Colonic mucosa (tissue), 4 donors: ENCODE measurements around the gene ATP9B. TPM values are rescaled to one million over a fixed set of nuclear protein-coding genes. Genes with fewer than 3 reads are reported as not detected.
A peak's percentile ranks its signal among the peaks of the same experiment; 100 is the strongest.

Experiments
- DNase-seq: peaks from one replicate; pipeline ENCODE4 v3.0.0-alpha.2; 2020
- H3K27ac ChIP-seq: fragments of 200-600 bp; one replicate; pipeline ENCODE4 v1.8.0; 2021
- H3K27me3 ChIP-seq: fragments of 200-600 bp; one replicate; pipeline ENCODE4 v1.8.0; 2021
- H3K36me3 ChIP-seq: fragments of 200-600 bp; one replicate; pipeline ENCODE4 v1.8.0; 2021
- H3K4me1 ChIP-seq: fragments of 200-600 bp; one replicate; pipeline ENCODE4 v1.8.0; 2021; ENCODE audit warnings: mild to moderate bottlenecking
- H3K4me3 ChIP-seq: fragments of 200-600 bp; one replicate; pipeline ENCODE4 v1.8.0; 2021
- H3K9ac ChIP-seq, 2 donors: one replicate each; pipeline ENCODE4 v1.7.0; 2013; ENCODE audit warnings: control low read depth in 2 of 2, low read depth in 2 of 2, low read length in 2 of 2
- H3K9me3 ChIP-seq: fragments of 200-600 bp; one replicate; pipeline ENCODE4 v1.8.0; 2021
- intact Hi-C: fragments of 100-400 bp; cut with DNase I; formaldehyde crosslinking; loops from one replicate; pipeline ENCODE4 v1.14.1; 2022
- total RNA-seq, 2 donors: library from RNA; stranded (reverse); fragmentation: NEBNext Ultra II Directional in 1 of 2; extraction: Animal tissue kit (Norgen Biotek cat#: 25700) in 1 of 2; gene quantifications; one replicate each; pipeline ENCODE4 v1.2.1, GENCODE V29; 2021
- TF ChIP-seq, protein P1 (sequence below): fragments of 200-600 bp; IDR thresholded peaks from one replicate; pipeline ENCODE4 v1.8.0; 2022; ENCODE audit warnings: antibody characterized with exemption, mild to moderate bottlenecking
- donor health status: healthy.
- donor health status: DM: no; HTN: no; CAD: no.
- donor health status: DM: no; HTN: no; CAD: no.

ATP9B gene
- total RNA-seq, 2 donors from 2014 or later, result 20.4 to 30.3 TPM

DNA sequence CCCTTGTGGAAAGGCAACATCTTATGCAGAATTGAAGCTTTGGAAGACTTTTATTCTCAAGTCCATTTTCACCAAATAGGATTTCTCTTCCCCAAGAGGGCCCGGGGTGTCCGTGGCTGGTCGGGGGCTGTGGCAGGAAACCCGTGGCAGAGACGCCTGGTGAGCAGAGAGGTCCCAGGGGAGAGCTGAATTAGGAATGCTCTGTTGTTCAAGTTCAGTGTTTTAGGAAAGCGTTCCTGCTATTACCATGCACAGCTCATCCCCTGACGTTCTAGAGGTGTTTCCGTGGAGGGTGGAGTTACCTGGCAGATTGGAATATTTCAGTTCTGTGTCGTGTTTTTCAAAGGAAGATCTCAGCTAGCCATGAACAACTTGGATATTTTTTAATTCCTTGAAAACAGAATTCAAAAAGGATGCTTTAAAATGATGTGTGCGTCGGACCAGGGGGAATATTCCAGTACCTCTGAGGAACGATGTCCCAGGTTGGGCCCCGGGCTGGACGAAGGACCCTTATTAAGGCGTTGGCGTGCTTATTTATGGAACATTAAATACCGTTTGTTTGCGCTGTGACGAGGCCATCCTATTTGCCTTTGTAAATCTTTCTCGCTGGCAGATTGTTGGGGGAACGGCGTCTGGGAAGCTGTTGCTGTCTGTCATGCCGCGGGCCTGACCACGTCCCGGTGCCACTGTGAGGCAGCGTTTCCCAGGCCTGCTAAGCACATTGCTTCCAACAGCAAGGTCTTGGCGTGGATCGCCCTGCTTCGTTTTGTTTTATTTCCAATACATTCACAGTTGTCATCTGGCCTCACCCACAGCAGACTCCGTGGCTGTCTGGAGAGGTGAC, 334.8 kb downstream of the ATP9B start:
- TF ChIP-seq, protein P1, sequence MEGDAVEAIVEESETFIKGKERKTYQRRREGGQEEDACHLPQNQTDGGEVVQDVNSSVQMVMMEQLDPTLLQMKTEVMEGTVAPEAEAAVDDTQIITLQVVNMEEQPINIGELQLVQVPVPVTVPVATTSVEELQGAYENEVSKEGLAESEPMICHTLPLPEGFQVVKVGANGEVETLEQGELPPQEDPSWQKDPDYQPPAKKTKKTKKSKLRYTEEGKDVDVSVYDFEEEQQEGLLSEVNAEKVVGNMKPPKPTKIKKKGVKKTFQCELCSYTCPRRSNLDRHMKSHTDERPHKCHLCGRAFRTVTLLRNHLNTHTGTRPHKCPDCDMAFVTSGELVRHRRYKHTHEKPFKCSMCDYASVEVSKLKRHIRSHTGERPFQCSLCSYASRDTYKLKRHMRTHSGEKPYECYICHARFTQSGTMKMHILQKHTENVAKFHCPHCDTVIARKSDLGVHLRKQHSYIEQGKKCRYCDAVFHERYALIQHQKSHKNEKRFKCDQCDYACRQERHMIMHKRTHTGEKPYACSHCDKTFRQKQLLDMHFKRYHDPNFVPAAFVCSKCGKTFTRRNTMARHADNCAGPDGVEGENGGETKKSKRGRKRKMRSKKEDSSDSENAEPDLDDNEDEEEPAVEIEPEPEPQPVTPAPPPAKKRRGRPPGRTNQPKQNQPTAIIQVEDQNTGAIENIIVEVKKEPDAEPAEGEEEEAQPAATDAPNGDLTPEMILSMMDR, result no peak
- intact Hi-C loops, result no loop called here
- Histone ChIP-seq H3K27me3 (peaks cover 9% of the 10 kb centered on the region), H3K4me1 (no peaks in the 10 kb centered on the region), H3K9me3 (no peaks in the 10 kb centered on the region), H3K27ac (peak overlapping the region; percentile 26), H3K4me3 (no peak overlapping the region), H3K9ac (peak overlapping the region in 1 of 2 donors; percentile 12), H3K36me3 (no peaks in the 10 kb centered on the region)
- DNase-seq, result no peak

DNA sequence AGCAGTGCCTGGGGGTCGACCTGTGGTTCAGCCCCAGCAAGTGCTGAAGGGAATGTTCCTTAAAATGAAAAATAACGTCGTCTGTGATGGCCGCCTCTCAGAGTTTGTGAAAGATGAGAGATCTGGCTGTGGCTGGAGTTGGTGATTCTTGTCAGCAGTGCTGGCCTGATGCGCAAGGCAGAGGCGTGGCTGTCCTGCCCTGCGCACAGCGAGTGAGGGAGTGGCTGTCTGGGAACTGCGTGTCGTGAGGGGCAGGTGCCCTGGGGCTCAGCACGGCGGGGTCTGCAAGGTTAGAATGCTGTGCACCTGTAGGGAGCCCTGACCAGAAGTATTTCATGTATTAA, 335.3 kb downstream of the ATP9B start:
- peaks cover 3% of the 10 kb centered on the region for H3K27me3 ChIP-seq
- TF ChIP-seq, protein P1, result no peak
- no peaks in the 10 kb centered on the region for H3K9me3 ChIP-seq
- no peak overlapping the region for H3K4me3 ChIP-seq
- H3K36me3 ChIP-seq, result no peaks in the 10 kb centered on the region
- no peak overlapping the region for H3K9ac ChIP-seq
- intact Hi-C loops, result no loop called here
- DNase-seq, result no peak
- H3K4me1 ChIP-seq, result no peaks in the 10 kb centered on the region
- H3K27ac ChIP-seq, result peak overlapping the region; percentile 55

GRCh38 chr18:79405019-79405780, 336.0 kb downstream of the ATP9B start:
- H3K4me1 ChIP-seq, result no peaks in the 10 kb centered on the region
- peak overlapping the region; percentile 6 for H3K4me3 ChIP-seq

DNA sequence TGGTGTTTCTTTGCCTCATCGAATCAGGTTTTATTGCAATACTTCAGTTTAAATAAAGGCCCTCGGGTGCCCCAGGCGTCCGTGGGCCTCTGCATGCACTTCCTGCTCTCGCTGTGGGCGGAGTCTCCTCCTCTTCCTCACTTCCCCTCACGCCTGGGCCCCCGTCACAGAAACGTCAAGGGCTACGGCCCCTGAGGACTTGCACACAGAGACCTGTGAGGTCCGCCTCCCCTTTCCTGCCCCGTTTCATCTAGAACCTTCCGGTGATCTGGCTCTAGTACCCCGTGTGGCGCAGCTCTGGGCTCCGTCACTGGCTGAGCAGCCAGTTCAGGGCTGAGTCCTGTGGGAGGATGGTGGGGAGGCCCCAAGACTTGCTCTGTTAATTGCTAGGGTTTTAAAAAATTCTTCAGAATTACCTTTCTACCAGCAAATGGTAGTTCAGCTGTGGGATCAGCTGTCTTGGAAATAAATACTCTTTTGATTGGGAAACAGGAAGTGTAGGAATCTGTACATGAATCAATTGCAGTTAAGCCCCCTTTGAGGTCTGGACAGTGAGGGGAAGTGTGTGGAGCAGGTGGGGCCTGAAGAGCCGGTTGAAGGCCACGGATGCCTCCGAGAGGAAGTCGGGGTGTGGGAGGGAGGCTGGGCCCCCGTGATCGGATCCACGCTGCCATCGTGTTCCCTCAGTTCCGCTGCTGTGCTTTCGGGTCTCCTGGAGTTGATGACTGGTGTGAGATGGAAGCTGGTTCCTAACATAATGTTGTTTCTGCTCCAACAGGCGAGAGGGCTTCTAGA, 336.8 kb downstream of the ATP9B start:
- Histone ChIP-seq H3K27ac (peak overlapping the region; percentile 55), H3K9ac (peak overlapping the region in 1 of 2 donors; percentile 50), H3K9me3 (no peaks in the 10 kb centered on the region), H3K27me3 (no peaks in the 10 kb centered on the region), H3K4me1 (no peaks in the 10 kb centered on the region), H3K36me3 (no peaks in the 10 kb centered on the region), H3K4me3 (peak overlapping the region; percentile 6)
- TF ChIP-seq, protein P1, result no peak
- DNase-seq, result peak; percentile 64
- intact Hi-C loops, result no loop called here

More at GRCh38 chr18:79405019-79405780, 336.0 kb downstream of the ATP9B start:
- no peaks in the 10 kb centered on the region for H3K36me3 ChIP-seq
- DNase-seq, result no peak
- intact Hi-C loops, result no loop called here
- TF ChIP-seq, protein P1, result no peak
- no peak overlapping the region for H3K9ac ChIP-seq
- no peaks in the 10 kb centered on the region for H3K9me3 ChIP-seq
- no peaks in the 10 kb centered on the region for H3K27me3 ChIP-seq
- peak overlapping the region; percentile 55 for H3K27ac ChIP-seq

GRCh38 chr18:79406708-79407107, 337.5 kb downstream of the ATP9B start:
- Histone ChIP-seq H3K27ac (no peak overlapping the region), H3K4me1 (no peaks in the 10 kb centered on the region), H3K36me3 (no peaks in the 10 kb centered on the region), H3K27me3 (no peaks in the 10 kb centered on the region), H3K4me3 (no peak overlapping the region), H3K9ac (no peak overlapping the region), H3K9me3 (no peaks in the 10 kb centered on the region)
- TF ChIP-seq, protein P1, result no peak
- DNase-seq, result no peak
- intact Hi-C loops, result no loop called here
